Measurements from ENCODE around the gene CYP2A6.
A peak's percentile ranks its signal among the peaks of the same experiment; 100 is the strongest.
"Not testable (repeated sequence)": the region's sequence is repeated elsewhere in the genome, so short reads cannot be mapped to it uniquely, and the experiment has no call there.

The CYP2A6 gene

GRCh38 chr19:40873873-40874272, 23.6 kb upstream of the CYP2A6 start:
- not testable (repeated sequence) for H3K27me3 ChIP-seq (ENCODE audit: control insufficient read depth, insufficient read depth, low read length); H3K27ac ChIP-seq (ENCODE audit: low read depth, low read length); H3K36me3 ChIP-seq (ENCODE audit: control insufficient read depth, insufficient read depth, low read length); H3K9ac ChIP-seq (ENCODE audit: low read length); H3K4me1 ChIP-seq (ENCODE audit: control insufficient read depth, insufficient read depth, low read length); H3K4me3 ChIP-seq (ENCODE audit: low read length)

- Histone ChIP-seq H3K4me3 (ENCODE audit: low read length) (no peak overlapping the region), H3K27me3 (ENCODE audit: control insufficient read depth, insufficient read depth, low read length) (no peaks in the 10 kb centered on the region), H3K36me3 (ENCODE audit: control insufficient read depth, insufficient read depth, low read length) (no peaks in the 10 kb centered on the region), H3K27ac (ENCODE audit: low read depth, low read length) (no peak overlapping the region), H3K4me1 (ENCODE audit: control insufficient read depth, insufficient read depth, low read length) (no peaks in the 10 kb centered on the region), H3K9ac (ENCODE audit: low read length) (no peak overlapping the region)
These were observed 22.0 kb upstream of the CYP2A6 start for GRCh38 chr19:40872209-40872608.

- H3K4me1 ChIP-seq (ENCODE audit: control insufficient read depth, insufficient read depth, low read length): no peaks in the 10 kb centered on the region
These were observed 17.5 kb upstream of the CYP2A6 start for GRCh38 chr19:40867701-40868100.

GRCh38 chr19:40864739-40865496, 14.7 kb upstream of the CYP2A6 start:
- H3K4me3 ChIP-seq (ENCODE audit: low read length); H3K27me3 ChIP-seq (ENCODE audit: control insufficient read depth, insufficient read depth, low read length); H3K27ac ChIP-seq (ENCODE audit: low read depth, low read length); H3K9ac ChIP-seq (ENCODE audit: low read length); H3K4me1 ChIP-seq (ENCODE audit: control insufficient read depth, insufficient read depth, low read length); H3K36me3 ChIP-seq (ENCODE audit: control insufficient read depth, insufficient read depth, low read length): not testable (repeated sequence)

More at GRCh38 chr19:40867701-40868100, 17.5 kb upstream of the CYP2A6 start:
- H3K4me3 ChIP-seq (ENCODE audit: low read length): no peak overlapping the region
- no peaks in the 10 kb centered on the region for H3K36me3 ChIP-seq (ENCODE audit: control insufficient read depth, insufficient read depth, low read length)
- H3K9ac ChIP-seq (ENCODE audit: low read length): no peak overlapping the region
- no peaks in the 10 kb centered on the region for H3K27me3 ChIP-seq (ENCODE audit: control insufficient read depth, insufficient read depth, low read length)
- H3K27ac ChIP-seq (ENCODE audit: low read depth, low read length): no peak overlapping the region

- no peak overlapping the region for H3K4me3 ChIP-seq (ENCODE audit: low read length)
- no peaks in the 10 kb centered on the region for H3K4me1 ChIP-seq (ENCODE audit: control insufficient read depth, insufficient read depth, low read length)
- no peaks in the 10 kb centered on the region for H3K27me3 ChIP-seq (ENCODE audit: control insufficient read depth, insufficient read depth, low read length)
- H3K27ac ChIP-seq (ENCODE audit: low read depth, low read length): no peak overlapping the region
- no peaks in the 10 kb centered on the region for H3K36me3 ChIP-seq (ENCODE audit: control insufficient read depth, insufficient read depth, low read length)
- H3K9ac ChIP-seq (ENCODE audit: low read length): no peak overlapping the region
These were observed 12.5 kb upstream of the CYP2A6 start for GRCh38 chr19:40862785-40863184.

- Histone ChIP-seq H3K4me3 (ENCODE audit: low read length) (no peak overlapping the region), H3K9ac (ENCODE audit: low read length) (no peak overlapping the region), H3K4me1 (ENCODE audit: control insufficient read depth, insufficient read depth, low read length) (no peaks in the 10 kb centered on the region), H3K27me3 (ENCODE audit: control insufficient read depth, insufficient read depth, low read length) (no peaks in the 10 kb centered on the region), H3K36me3 (ENCODE audit: control insufficient read depth, insufficient read depth, low read length) (no peaks in the 10 kb centered on the region), H3K27ac (ENCODE audit: low read depth, low read length) (no peak overlapping the region)
These were observed 12.1 kb upstream of the CYP2A6 start for GRCh38 chr19:40862333-40862732.

- Histone ChIP-seq H3K9ac (ENCODE audit: low read length) (no peak overlapping the region), H3K4me3 (ENCODE audit: low read length) (no peak overlapping the region), H3K27ac (ENCODE audit: low read depth, low read length) (no peak overlapping the region), H3K4me1 (ENCODE audit: control insufficient read depth, insufficient read depth, low read length) (no peaks in the 10 kb centered on the region), H3K27me3 (ENCODE audit: control insufficient read depth, insufficient read depth, low read length) (no peaks in the 10 kb centered on the region), H3K36me3 (ENCODE audit: control insufficient read depth, insufficient read depth, low read length) (no peaks in the 10 kb centered on the region)
These were observed 7.9 kb upstream of the CYP2A6 start for GRCh38 chr19:40858109-40858508.

- H3K4me3 ChIP-seq (ENCODE audit: low read length); H3K9ac ChIP-seq (ENCODE audit: low read length); H3K36me3 ChIP-seq (ENCODE audit: control insufficient read depth, insufficient read depth, low read length); H3K27ac ChIP-seq (ENCODE audit: low read depth, low read length); H3K4me1 ChIP-seq (ENCODE audit: control insufficient read depth, insufficient read depth, low read length); H3K27me3 ChIP-seq (ENCODE audit: control insufficient read depth, insufficient read depth, low read length): not testable (repeated sequence)
These were observed 2.4 kb upstream of the CYP2A6 start for GRCh38 chr19:40852467-40853152.

GRCh38 chr19:40846722-40847121, 3.5 kb downstream of the CYP2A6 start:
- not testable (repeated sequence) for H3K27ac ChIP-seq (ENCODE audit: low read depth, low read length); H3K9ac ChIP-seq (ENCODE audit: low read length); H3K4me3 ChIP-seq (ENCODE audit: low read length); H3K4me1 ChIP-seq (ENCODE audit: control insufficient read depth, insufficient read depth, low read length); H3K27me3 ChIP-seq (ENCODE audit: control insufficient read depth, insufficient read depth, low read length); H3K36me3 ChIP-seq (ENCODE audit: control insufficient read depth, insufficient read depth, low read length)

GRCh38 chr19:40843653-40844052, 6.6 kb downstream of the CYP2A6 start:
- H3K27ac ChIP-seq (ENCODE audit: low read depth, low read length): not testable (repeated sequence)

GRCh38 chr19:40842997-40843652, 7.1 kb downstream of the CYP2A6 start:
- H3K4me1 ChIP-seq (ENCODE audit: control insufficient read depth, insufficient read depth, low read length); H3K27ac ChIP-seq (ENCODE audit: low read depth, low read length); H3K9ac ChIP-seq (ENCODE audit: low read length); H3K36me3 ChIP-seq (ENCODE audit: control insufficient read depth, insufficient read depth, low read length); H3K27me3 ChIP-seq (ENCODE audit: control insufficient read depth, insufficient read depth, low read length); H3K4me3 ChIP-seq (ENCODE audit: low read length): not testable (repeated sequence)

More at GRCh38 chr19:40843653-40844052, 6.6 kb downstream of the CYP2A6 start:
- peak overlapping the region; percentile 21 for H3K4me3 ChIP-seq (ENCODE audit: low read length)
- H3K36me3 ChIP-seq (ENCODE audit: control insufficient read depth, insufficient read depth, low read length); H3K4me1 ChIP-seq (ENCODE audit: control insufficient read depth, insufficient read depth, low read length); H3K27me3 ChIP-seq (ENCODE audit: control insufficient read depth, insufficient read depth, low read length); H3K9ac ChIP-seq (ENCODE audit: low read length): not testable (repeated sequence)

- H3K27ac ChIP-seq (ENCODE audit: low read depth, low read length); H3K9ac ChIP-seq (ENCODE audit: low read length); H3K4me1 ChIP-seq (ENCODE audit: control insufficient read depth, insufficient read depth, low read length); H3K4me3 ChIP-seq (ENCODE audit: low read length); H3K36me3 ChIP-seq (ENCODE audit: control insufficient read depth, insufficient read depth, low read length); H3K27me3 ChIP-seq (ENCODE audit: control insufficient read depth, insufficient read depth, low read length): not testable (repeated sequence)
These were observed 8.2 kb downstream of the CYP2A6 start for GRCh38 chr19:40842012-40842411.
